Measurements from ENCODE around the gene SETBP1. TPM values are rescaled to one million over a fixed set of nuclear protein-coding genes. Genes with fewer than 3 reads are reported as not detected.

The SETBP1 gene
- total and polyA plus RNA-seq, 2 of the 8 experiments (the other 6 are each of a cell fraction or from before 2014, with no cell fraction given): 2.0 to 6.5 TPM

DNA sequence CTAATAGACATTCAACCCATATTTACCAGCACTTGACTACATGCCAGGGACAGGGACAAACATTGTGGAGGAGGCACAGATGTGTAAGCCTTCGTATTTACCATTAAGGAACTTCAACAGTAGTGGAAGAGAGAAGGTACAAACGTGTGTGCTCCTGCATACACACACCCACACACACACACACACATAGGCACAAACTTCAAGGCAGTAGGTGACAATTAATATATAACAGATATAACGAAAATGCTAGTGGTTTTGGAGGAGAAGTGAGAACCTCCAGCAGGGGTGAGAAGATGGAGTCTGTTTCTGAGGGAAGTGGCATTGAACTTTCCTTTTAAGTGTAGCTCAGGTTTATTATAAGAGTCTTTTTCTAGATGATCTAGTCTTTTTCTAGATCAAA is 231.1 kb downstream of the SETBP1 start:
- ChIA-PET CTCF (ENCODE audit: partially characterized antibody) (interaction anchor here (1.4 to 2.4 kb wide), 2 partner anchors 10 to 11 kb away, joined by 4 to 10 read pairs; no protein-coding TSS in a partner anchor), POLR2A (ENCODE audit: partially characterized antibody) (no interaction called here)
- WGBS, 2 experiments (ENCODE audit: extremely low coverage in 1 of 2, insufficient coverage in 1 of 2, insufficient read length in 1 of 2, insufficient replicate concordance in 2 of 2, low coverage in 1 of 2, low lambda C conversion rate in 2 of 2, missing lambda C conversion rate in 1 of 2): 79% methylated on average over 3 of the region's 3 CpGs; no CpG with 5 or more reads in 1 of the 2 experiments
- no peak overlapping the region for H2BK5ac ChIP-seq (ENCODE audit: low read depth, low read length)
- no peaks in the 10 kb centered on the region for H3K36me3 ChIP-seq (ENCODE audit: control insufficient read depth in 2 of 4, insufficient read depth in 4 of 4, low read length in 3 of 4)
- no peak overlapping the region for H4K91ac ChIP-seq (replicated peaks; ENCODE audit: insufficient read length, low read length)
- no peak overlapping the region for H3K4ac ChIP-seq (replicated peaks; ENCODE audit: insufficient read length, low read depth, low read length)
- no peak overlapping the region for H3K4me2 ChIP-seq (ENCODE audit: insufficient read depth in 1 of 2, low read depth in 2 of 2, low read length in 2 of 2)
- no peak overlapping the region for H2AK5ac ChIP-seq (ENCODE audit: low read depth, low read length)
- no peak overlapping the region for H2AFZ ChIP-seq (ENCODE audit: low read length)
- H3K27me3 ChIP-seq (replicated peaks in 1 of 4; ENCODE audit: control insufficient read depth in 3 of 4, extremely low read depth in 1 of 4, insufficient read depth in 3 of 4, low read length in 3 of 4): peaks cover 0 to 2% (median 0%) of the 10 kb centered on the region in 4 experiments; a peak in 1 of 7 replicates
- no peaks in the 10 kb centered on the region for H3K4me1 ChIP-seq (replicated peaks in 1 of 4; ENCODE audit: control insufficient read depth in 3 of 4, insufficient read depth in 4 of 4, low read length in 3 of 4)
- TF ChIP-seq TBP (IDR thresholded peaks at IDR 0.05; ENCODE audit: low read depth, low read length): no peak
- no peak for TF ChIP-seq CHD2 (IDR thresholded peaks at IDR 0.05; ENCODE audit: low read length)
- no peak for TF ChIP-seq CREB1 (IDR thresholded peaks at IDR 0.05)
- TF ChIP-seq SP2 (IDR thresholded peaks at IDR 0.05; ENCODE audit: low read length): no peak
- TF ChIP-seq HDAC6 (IDR thresholded peaks at IDR 0.05; ENCODE audit: low read depth, low read length): no peak
- no peak for TF ChIP-seq CHD1 (IDR thresholded peaks at IDR 0.05; ENCODE audit: low read depth, low read length)
- no peak for TF ChIP-seq SIN3A (conservative IDR thresholded peaks at IDR 0.05 in 1 of 2, IDR thresholded peaks at IDR 0.05 in 1 of 2; ENCODE audit: low read depth in 1 of 2, low read length in 2 of 2)
- no peak for TF ChIP-seq SRF (IDR thresholded peaks at IDR 0.05; ENCODE audit: low read depth, low read length)
- TF ChIP-seq GABPA (IDR thresholded peaks at IDR 0.05; ENCODE audit: borderline replicate concordance, insufficient read depth, low read length): no peak
- TF ChIP-seq KDM5A (IDR thresholded peaks at IDR 0.05; ENCODE audit: low read length): no peak
- no peak for TF ChIP-seq KDM1A (IDR thresholded peaks at IDR 0.05; ENCODE audit: borderline replicate concordance, low read length)
- TF ChIP-seq ATF3 (IDR thresholded peaks at IDR 0.05; ENCODE audit: insufficient read depth, low read depth, low read length): no peak
- no peak for TF ChIP-seq EGR1 (IDR thresholded peaks at IDR 0.05; ENCODE audit: borderline replicate concordance, low read depth, low read length)
- H3K9ac ChIP-seq (replicated peaks in 1 of 4; ENCODE audit: extremely low read depth in 1 of 4, low read depth in 3 of 4, low read length in 3 of 4): no peak overlapping the region
- no peak overlapping the region for H3K23ac ChIP-seq (ENCODE audit: insufficient read length)
- no peak overlapping the region for H3K4me3 ChIP-seq (ENCODE audit: extremely low read depth in 1 of 4, insufficient read depth in 2 of 4, low read depth in 3 of 4, low read length in 4 of 4)
- no peaks in the 10 kb centered on the region for H3K79me2 ChIP-seq (ENCODE audit: control insufficient read depth in 1 of 2, insufficient read depth in 2 of 2, low read length in 2 of 2)
- H4K5ac ChIP-seq (ENCODE audit: insufficient read length, low read depth, low read length): no peak overlapping the region
- FAIRE-seq (no peak), DNase-seq (ENCODE audit: low read depth in 1 of 2, low spot score in 2 of 2) (no peak)
- no peak overlapping the region for H2BK12ac ChIP-seq (ENCODE audit: low read depth, low read length)
- H4K8ac ChIP-seq (ENCODE audit: extremely low read depth, insufficient read depth, low read length): no peak overlapping the region
- H3K23me2 ChIP-seq (ENCODE audit: low read depth, low read length): no peaks in the 10 kb centered on the region
- H3K14ac ChIP-seq (ENCODE audit: insufficient read length): no peak overlapping the region
- H4K20me1 ChIP-seq (replicated peaks in 1 of 2; ENCODE audit: control insufficient read depth in 1 of 2, insufficient read depth in 2 of 2, low read length in 2 of 2): no peaks in the 10 kb centered on the region
- H3K79me1 ChIP-seq (ENCODE audit: low read depth, low read length): no peaks in the 10 kb centered on the region
- H3K27ac ChIP-seq (ENCODE audit: low read depth, low read length): no peak overlapping the region
- H2BK15ac ChIP-seq (ENCODE audit: low read length): no peak overlapping the region
- H2BK120ac ChIP-seq (replicated peaks; ENCODE audit: low read depth, low read length): no peak overlapping the region
- H3K56ac ChIP-seq (replicated peaks; ENCODE audit: insufficient read length, low read depth, low read length): no peak overlapping the region
- no peak overlapping the region for H3K18ac ChIP-seq (ENCODE audit: extremely low read depth, low read length)
- H3K9me3 ChIP-seq (ENCODE audit: insufficient read depth in 2 of 2, low read depth in 1 of 2, low read length in 1 of 2): no peaks in the 10 kb centered on the region
- H2BK20ac ChIP-seq (ENCODE audit: low read length): no peak overlapping the region

All from H1 (cell line).